Activated gamma-delta T cell treated with Interleukin-2 at 50 U/mL for 16 hours (primary cell): ENCODE results near the gene ITGA3.
A peak's percentile ranks its signal among the peaks of the same experiment; 100 is the strongest.

Source experiments
- DNase-seq: peaks from one replicate; pipeline ENCODE4 v3.0.0-alpha.2; 2020

ITGA3 gene

GRCh38 chr17:50113624-50114320 is 57.9 kb downstream of the ITGA3 start:
- no peak for DNase-seq

DNA sequence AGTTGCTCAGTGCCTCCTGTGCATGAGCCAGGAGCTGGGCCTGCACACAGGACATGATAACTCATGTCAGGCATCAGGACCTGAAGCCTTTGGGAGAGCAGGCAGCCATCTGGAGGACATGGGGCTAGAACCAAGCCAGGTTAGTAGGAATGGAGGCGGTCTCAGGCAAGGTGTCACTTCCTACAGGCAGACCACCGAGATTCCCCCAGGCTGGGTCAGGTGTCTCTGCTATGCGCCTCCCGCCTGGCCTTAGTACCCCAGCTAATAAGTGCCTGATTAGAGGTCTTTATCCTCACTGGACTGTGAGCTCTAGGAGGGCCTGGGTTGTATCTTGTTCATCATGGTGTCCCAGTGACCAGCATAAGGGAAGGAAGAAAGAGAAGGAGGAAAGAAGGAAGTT is 58.5 kb downstream of the ITGA3 start:
- no peak for DNase-seq

- DNase-seq = peak; percentile 19
Observed at GRCh38 chr17:50114849-50115357, 59.0 kb downstream of the ITGA3 start.

DNA sequence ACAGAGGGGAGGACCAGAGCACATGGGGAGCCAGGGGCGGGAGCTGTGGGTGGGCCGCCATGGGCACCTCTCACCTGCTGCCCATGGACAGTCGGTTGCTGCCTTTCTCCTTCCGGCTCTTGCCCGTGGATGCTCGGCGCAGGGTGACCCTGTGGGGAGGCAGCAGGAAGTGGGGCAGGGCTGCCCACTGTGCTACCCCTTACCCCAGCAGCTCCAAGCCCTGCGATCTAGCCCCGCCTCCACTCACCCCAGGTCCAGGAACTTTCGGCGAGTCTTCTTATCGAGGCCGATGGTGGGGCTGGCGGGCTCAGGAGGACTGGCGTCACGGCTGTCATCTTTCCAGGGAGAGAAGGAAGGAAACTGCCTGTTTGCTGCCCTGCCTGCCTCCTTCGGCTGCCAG is 59.8 kb downstream of the ITGA3 start:
- DNase-seq = no peak

DNA sequence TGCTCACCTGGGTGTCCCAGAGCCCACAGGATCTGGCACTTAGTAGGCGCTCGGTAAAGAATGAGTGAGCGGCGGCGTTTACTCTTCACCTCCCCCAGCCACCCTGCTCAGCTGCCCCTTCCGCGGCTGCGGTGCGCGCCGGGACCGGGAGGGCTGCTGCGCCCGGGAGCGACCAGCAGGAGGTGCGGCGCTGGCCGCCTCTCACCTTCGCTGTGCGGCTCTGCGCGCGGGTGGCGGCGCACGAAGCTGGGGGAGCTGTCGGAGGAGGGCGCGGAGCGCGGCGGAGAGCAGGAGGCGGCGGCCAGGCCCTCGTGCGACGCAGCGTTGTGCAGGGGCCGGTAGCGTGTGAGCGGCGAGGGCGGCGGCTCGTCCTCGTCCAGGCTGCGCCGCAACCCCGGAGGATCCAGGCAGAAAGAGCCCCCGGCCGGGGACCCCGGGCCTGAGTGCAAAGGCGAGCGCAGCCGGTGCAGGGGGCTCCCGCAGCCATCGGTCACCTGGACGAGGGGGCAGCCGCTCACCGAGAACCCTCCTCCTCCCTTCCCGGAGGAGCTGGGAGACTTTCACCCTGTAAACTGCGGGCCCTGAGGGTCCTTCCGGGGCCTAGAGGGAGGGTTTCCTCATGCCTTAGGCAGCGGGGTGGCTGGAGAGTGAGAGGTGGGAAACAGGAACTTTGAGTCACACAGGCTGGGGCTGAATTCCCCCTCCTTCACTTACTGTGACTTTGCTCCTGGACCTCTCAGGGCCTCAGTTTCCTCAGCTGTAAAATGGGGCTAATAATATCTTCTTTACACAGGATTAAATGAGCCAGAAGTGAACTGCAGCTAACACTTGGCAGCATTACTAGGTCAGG is 61.5 kb downstream of the ITGA3 start:
- DNase-seq = peak; percentile 52

DNA sequence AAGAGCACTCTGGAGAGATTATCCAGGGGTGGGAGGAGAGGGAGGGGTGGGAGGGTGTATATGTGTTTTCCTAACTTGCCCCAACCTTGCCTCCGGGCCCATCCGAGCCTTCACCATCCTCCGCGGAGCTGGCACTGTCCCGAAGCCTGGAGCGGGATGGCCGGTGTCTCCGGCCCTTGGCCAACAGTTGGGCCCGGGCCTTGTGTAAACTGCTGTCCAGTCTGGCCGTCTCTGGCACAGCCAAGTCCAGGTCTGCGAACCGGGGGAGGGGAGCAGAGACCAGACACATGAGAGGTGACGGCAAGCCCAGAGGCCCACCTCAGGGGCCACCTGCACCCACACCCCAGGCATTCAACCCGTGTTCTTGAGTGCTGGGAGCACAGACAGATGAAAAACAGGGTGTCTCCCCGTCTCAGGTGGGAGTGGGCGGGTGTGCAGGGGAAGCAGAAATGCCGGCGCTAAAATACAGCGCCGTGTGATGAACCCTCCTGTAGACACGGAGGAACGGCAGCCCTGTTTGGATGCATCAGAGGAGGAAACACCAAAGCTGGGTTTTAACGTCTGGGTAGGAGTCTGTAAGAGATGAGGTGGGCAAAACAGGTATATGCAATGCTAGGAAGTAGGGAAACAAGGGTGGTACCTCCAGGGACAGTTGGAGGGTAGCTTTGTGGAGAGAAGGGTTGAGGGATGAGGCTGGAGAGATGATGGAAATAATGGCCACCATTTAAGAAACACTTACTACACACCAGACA is 62.3 kb downstream of the ITGA3 start:
- DNase-seq = no peak

- DNase-seq = no peak
Observed at GRCh38 chr17:50118828-50119218, 62.9 kb downstream of the ITGA3 start.

GRCh38 chr17:50120475-50121253 is 64.8 kb downstream of the ITGA3 start:
- DNase-seq = no peak

DNA sequence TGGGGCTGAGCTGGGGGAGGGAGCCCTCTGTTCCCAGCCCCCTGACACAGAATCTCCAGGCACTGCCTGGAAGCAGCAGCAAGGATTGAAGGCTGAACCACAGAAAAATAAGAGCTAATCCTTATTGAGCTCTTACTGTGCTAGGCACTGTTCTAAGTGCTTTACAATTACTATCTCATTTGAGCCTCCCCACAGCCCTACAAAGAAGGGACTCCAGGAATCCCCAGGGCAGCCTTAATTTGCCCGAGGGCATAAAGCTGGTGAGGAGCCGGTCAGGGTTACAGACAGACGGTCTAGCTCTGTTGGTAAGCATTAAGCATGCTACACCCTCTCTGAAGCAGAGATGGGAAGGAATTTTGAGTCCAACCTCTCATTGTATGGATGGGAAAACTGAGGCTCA is 67.0 kb downstream of the ITGA3 start:
- no peak for DNase-seq

GRCh38 chr17:50123649-50124349 is 67.9 kb downstream of the ITGA3 start:
- DNase-seq = no peak

DNA sequence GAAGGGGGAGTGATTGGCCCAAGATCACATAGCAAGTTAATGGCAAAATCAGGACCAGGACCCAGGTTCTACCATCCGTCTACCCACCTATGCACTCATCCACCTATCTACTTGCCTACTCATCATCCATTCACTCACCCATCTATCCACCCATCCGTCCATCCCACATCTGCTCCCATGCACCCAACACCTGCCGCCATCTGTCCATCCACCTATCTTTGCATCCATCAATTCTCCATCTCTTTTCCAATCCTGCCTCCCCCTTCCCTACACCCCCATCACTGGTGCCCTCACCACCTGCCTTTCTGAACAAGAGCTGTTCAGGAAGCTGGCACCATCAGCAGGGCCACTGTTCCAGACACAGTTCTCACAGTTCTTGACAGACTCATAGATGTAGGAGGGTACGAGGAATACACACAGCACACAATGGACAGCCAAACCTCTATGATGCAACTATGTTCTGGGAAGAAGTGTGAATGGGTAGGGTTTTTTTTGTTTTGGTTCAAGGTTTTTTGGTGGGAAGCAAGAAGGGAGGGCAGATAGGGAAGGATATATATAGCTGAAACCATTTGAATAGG is 69.6 kb downstream of the ITGA3 start:
- no peak for DNase-seq

DNA sequence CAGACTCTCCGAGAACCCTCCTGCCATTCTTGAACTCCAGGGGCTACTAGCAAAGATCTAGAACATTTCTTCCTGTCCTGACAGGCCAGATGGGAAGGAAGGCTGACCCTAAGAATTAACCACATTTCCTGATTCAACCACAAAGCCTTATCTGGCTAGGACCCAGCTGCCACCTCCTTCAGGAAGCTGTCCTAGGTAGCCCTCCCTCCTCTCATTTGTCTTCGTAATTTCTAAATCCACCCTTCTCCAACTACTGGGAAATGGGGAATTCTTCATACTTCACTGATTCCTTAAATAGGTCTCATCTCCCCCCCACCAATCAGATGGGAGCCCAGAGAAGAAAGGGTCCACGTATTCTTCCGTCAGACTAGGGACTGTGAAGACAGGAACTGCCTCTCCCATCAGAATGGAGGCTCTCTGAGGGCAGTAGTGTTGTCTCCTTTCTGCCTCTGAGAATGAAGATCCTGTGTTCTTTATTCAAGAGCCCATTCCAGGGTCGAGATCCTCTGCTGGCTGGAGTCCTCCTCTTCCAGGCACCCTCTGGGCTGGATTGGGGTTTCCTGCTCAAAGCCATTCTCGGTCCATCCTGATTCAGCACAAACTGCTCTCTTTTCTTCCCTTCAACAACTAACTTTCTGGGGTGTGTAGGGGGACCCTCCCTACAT is 71.9 kb downstream of the ITGA3 start:
- DNase-seq = no peak

- no peak for DNase-seq
Observed at GRCh38 chr17:50128441-50129352, 72.8 kb downstream of the ITGA3 start.

- DNase-seq = no peak
Observed at GRCh38 chr17:50129353-50129727, 73.4 kb downstream of the ITGA3 start.

- DNase-seq = peak; percentile 46
Observed at GRCh38 chr17:50129728-50130558, 74.0 kb downstream of the ITGA3 start, which contains the start of gene SAMD14. SAMD14 (minus strand) TSS chr17:50130160; CDS start chr17:50124959, 5,201 bp downstream.

GRCh38 chr17:50130559-50131305 is 74.8 kb downstream of the ITGA3 start:
- no peak for DNase-seq

DNA sequence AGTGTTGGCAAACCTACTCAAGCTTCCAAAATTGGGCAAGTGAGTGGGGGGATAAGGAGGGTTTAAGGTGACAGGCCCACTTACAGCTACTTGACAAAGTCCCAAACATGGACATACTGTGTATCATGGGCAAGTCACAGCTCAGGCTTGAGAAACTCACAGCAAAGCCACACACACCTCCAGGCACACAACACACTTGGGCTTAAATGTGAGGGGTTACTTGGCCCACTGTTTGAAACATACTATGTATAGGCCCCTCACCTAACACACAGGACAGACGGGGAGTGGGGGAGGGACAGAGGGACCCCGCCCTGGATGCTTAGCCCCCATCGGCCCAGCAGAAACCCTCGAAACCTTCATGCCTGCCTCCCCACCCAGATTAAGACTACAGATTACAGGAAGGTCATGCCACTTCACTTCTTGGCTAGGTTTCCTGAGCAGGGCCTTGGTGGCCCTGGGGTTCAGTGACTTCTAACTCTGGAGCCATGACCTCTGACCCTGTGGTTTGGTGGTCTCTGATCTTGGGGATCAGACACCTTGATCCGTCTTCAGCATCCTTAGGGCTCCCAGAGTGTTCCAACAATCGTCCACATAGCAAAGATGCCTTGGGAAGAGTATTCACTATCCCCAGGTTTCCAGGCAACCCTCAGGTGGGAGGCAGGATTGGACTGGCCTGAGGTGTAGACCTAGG is 76.3 kb downstream of the ITGA3 start:
- DNase-seq = no peak
